Pons (tissue), 1 donor: ENCODE results near the gene CADPS2.
"Not testable (repeated sequence)": the region's sequence is repeated elsewhere in the genome, so short reads cannot be mapped to it uniquely, and the experiment has no call there.

Experiments
- DNase-seq: peaks from one replicate; pipeline ENCODE4 v3.0.0-alpha.2; 2016; ENCODE audit warnings: low spot score

The CADPS2 gene

DNA sequence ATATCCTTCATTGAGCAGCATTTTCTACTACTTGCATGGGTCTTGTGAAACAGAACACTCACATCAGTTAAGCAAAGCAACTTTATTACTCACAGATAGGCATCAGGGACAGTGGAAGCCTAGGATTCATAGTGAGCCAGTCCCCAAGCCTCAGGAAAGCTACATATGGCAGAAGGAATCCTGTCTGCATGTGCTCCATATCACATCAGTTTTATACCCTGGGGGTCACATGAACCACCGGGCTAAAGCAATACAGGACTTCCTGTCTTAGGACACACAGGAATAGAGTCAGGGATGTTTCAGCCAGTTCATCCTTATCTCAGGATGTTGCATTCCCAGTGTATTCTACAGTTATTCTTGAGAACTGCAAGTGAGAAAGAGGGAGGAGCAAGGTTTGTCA is 596.8 kb downstream of the CADPS2 start:
- DNase-seq: no peak

- not testable (repeated sequence) for DNase-seq
Observed at GRCh38 chr7:122284608-122285007, 601.7 kb downstream of the CADPS2 start.

DNA sequence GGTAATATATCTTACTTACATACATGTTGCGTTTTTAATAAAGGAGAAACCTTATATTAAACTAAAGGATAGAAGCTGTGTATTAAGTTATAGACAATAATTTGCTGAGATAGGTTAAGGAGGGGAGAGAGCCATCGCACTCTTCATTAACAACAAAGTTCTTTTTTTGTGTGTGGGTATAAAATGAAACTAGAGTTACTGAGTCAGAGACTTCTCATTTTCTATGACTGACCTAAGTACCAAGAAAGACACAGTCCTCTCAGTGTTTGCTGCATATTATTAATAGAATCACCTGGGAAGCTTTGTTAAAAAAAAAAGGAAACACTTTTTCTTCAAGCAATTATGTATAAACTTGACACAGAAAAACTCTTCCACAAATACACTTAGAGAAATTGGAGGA is 613.1 kb downstream of the CADPS2 start:
- no peak for DNase-seq

- DNase-seq: no peak
Observed at GRCh38 chr7:122269241-122269640, 617.0 kb downstream of the CADPS2 start.
